HG03066 (cell line): ENCODE data around the gene ETS1.

Source experiments
- ATAC-seq: cut with Tn5 transposase; IDR thresholded peaks from one replicate; pipeline ENCODE4 v1.9.1; 2021; ENCODE audit warnings: low read depth; ENCODE audit not compliant: unreplicated experiment

The ETS1 gene

DNA sequence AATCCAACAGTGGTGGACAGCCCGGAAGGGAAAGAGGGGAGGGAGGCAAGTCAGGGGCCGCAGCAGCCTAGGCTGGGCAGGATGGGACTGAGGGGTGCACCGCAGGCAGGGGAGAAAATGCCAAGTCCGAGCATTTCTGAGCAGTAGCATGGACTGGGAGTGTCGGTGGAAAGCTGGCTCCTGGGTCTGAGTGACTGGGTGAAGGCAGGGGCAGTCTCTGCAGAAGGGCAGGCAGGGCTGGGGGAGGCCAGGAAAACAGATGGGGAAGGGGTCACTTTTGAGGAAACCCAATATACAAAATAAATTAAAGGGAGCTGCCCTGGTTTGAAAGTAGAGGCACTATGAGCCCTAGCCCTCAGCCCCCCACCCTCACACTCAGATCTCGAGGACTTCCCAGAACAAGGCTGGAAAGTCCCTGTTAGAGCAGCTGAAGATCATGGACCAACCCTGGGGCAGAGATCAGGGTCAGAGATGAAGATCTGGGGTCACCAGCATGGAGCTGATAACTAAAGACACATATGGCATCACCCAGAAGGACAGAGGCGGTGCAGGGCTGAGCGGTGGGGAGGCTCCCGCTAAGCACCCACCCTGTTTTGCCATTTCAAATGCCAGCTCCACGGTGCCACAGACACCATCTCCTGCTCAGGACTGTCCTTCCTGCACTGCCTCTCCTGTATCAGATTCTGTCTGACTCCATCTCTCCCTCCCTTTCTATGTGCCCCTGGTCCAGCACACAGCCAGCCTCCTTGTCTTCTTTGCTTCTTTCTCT lies 32.4 kb upstream of the ETS1 start:
- ATAC-seq: no peak

DNA sequence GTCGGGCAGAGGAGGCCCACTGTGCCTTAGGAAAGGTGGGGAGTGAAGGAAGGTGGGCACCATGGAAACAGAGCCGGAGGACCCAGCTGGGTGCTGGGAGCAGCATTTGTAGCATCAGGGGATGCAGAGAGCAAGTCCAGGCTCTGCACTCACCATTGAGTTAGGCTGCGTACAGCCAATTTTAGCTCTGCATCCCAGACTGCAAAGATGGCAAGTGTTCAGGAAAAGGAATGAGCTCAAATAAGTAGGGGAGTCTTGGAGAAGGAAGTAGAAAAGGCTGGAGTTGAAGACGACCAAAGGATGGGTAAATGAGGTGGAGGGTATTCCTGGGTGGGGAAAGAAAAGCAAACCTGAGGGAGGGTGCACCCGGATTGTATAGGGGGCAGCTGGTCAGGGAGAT lies 31.6 kb upstream of the ETS1 start:
- ATAC-seq: no peak

DNA sequence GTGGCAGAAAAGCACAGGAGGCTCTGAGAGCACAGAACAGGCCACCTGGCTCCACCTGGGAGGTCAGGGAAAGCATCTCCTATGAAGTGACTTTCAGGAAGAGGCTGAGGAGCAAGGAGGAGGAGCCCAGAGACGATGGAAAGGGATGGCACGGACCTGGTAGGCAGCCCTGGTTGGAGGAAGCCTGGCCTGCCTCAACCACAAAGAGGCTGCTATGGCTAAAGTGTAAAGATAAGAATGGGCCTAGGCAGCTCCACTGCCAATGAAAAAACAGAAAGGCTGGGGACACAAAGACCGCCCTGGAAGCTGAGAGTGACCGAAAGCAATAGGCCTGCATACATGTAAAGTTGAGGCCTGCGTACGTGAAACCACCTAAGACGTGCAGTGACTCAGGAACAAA lies 31.2 kb upstream of the ETS1 start:
- ATAC-seq: no peak

DNA sequence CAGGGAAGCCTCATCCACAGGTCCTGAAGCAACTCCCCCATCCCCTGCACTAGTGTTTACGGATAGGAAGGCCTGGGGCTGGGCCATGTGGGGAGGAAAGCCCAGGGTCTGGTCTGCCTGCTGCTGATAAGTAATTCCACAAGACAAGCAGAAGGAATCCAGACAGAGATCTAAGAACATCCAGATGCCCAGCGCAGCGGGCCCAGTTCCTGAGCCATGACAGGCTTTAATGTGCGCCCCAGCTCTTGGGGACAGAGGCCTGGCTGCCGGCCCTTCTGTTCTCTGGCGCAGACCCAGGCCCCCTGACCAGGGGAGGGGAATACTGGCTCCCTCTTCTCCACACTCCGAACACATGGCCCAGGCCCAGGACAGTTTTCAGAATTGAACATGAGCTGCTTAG lies 28.8 kb upstream of the ETS1 start:
- no peak for ATAC-seq

DNA sequence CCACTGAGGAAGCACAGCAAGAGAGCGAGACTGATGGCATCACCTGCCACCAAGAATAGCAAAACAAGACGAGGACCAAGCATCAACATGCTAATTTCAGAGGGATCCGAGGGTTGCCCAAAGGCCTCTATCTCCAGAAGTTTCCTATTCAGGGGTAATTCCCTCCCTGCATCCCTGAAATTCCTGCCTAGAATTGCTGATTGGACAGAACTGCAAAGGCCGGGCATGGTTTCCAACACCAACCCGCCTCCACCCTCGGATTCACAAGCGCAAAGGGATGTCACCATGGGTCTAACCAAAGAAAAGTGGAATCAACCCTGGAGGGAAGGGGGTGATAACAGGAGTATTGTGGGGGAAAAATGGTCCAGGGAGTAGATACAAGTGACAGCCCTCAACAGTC lies 28.3 kb upstream of the ETS1 start:
- ATAC-seq: no peak

DNA sequence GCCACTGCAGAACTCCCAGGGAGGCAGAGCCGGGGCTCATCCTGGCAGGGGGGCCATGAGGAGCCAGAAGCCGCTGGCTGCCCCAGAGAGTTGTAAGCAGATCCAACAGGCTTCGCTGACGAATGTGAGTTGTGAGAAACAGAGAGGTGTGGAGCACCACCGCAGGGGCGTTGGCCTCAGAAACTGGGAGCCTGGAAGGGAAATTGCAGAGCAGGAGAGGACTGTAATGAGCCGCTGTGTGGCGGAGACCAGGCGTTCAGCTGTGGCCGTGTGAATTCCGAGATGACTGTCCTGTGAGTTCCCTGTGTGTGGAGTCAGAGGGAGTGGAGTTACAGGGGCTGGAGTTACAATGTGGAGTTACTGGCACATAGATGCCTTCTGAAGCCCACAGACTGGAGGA lies 27.7 kb upstream of the ETS1 start:
- no peak for ATAC-seq

DNA sequence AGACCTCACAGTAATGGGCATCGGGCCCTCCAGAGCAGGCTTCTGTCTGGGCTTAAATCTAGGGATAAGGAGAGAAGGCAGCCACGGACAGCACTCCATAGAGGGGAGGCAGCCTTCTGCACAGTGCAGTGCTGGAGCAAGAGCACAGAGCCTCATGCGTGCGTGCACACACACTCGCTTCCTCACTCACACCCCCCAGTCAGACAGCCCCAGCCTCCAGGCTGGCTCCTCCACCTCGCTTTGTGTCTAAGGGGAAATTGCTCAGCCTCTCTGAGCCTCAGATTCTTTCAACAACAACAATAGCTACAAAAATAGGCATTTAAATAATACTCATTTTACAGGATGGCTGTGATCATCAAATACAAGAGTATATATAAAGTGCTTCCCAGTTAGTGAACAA lies 26.7 kb upstream of the ETS1 start:
- ATAC-seq: no peak

DNA sequence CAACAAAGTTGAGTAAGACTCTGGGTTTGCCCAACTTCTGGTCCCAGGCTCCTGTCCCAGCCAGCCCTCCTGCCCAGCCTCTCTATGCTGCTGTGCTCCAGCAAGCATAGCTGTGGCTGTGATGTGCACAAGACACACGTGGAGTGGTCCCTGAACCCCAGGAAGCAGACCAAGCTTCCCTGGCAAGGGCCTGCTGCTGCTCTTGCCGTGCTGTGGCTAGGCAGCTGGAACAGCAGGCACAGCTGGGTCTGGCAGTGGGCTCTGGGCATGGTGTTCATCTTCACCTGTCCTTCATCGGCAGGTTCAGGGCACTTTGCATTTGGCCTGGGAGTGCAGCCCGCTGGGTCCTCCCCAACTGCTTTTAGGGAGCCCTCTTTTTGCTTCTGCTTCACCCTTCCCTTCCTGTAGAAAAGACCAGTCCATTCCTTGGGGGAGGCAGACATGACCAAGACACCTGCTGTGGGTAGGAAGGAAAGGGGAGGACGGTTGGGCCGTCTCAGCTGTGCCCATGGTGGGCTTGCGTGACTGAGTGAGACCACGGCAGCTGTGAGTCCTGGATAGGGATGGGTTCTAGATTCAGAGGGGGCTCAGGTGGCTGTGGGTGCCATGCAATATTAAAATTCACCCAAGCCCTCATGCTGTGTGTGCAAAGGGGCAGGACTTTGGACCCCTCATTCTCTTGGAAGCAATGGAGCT lies 26.1 kb upstream of the ETS1 start:
- ATAC-seq: no peak

DNA sequence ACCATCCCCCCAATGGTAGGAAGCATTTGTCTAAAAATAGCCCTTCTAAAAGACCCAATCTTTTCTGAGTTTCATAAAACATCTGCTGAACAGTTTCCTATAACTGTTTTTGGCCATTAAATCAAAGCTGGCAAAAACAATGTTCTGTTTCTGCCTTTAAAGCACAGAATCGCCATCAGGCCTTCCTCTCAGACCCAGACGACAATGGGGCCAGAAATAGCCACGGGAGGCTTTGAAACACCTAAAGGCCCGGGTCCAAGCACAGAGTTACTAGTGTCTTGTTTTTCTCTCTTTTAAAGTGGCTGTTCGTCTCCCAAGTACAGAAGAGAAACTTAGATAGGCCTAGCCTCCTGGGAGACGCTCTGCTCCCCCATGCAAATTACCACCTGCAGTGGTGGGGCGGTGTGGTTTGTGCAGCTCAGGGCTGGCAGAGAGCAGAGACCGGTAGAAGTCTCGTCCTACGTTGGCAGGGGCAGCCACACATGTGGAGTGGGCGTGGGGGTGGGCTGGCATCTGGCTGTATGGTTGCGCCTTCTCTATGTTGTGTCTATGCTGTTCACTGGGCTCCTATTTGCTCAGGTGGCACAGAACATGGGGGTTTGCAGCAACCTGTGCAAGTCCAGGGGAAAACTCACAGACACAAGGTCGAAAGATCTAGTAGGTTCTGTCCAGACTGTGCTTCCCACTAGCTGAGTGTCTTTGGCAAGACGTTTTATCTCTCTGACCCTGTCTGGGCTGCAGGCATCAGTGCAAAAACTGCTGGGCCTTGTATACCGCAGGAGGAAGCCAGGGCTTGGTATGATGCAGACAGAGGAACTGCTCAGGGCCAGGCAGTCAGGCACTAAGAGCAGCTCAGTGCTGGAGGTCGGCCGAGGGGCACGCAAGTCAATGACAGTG lies 23.6 kb upstream of the ETS1 start:
- ATAC-seq: peak; percentile 95

DNA sequence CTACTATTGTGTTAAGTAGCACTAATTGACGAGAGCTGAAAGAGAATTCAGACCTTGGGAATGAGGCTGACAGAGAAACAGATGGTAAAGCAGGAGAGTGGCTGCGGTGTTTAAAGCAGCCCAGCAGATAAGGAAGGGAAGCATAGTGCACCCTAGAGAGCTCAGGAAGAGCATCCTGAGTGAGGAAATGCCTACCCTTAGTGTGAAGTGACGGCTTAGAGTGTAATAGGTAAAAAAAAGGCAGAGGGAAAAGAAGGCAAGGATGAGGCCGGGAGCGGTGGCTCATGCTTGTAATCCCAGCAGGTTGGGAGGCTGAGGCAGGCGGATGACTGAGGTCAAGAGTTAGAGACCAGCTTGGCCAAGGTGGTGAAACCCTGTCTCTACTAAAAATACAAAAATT lies 22.4 kb upstream of the ETS1 start:
- ATAC-seq: no peak

DNA sequence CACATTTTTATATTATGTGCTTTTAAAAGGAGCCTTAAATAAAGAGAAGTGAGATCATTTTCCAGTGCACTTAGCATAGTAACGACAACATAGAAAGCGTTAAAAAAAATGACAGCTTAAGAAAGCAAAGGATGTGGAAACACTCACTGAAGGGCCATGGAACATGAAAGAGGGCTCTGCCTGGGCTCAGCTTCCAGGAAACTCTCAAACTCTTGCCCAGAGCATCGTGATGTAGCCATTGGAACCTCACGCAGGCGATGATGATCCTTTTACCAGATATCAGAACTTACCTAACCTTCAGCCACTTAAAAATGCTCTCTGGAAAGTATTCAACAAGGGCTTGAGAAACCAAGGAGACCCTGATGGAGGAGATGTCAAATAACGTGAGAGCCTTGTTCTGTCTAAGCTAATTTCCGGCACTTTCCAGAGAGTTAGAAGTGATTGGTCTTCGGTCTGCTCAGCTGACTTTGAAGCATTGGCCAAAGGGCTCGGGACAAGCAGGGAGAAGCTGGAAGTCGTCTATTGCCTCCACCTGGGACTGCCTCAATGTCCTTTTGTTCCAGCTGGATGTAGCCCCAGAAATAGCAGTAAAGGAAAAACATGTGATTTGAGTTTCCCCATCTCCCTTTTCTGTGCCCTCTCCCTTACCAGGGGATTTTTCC lies 21.5 kb upstream of the ETS1 start:
- no peak for ATAC-seq

DNA sequence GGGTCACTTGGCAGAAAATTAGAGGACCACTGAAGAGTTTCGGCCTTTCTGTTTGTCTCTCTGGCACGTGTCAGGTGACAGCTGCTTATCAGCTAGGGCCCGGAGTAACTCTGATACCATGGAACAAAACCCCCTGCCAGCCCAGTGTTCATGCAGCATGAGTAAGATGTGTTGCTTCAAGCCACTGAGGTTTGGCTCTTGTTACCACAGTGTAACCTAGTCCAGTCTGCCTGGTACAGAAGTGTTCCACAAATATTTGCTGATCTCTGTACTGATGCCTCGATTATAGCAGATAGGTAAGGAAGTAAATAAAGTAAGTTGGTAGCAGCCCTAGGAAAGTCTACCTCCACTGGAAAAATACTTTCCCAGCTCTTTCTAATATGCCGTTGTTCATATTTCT lies 20.5 kb upstream of the ETS1 start:
- no peak for ATAC-seq

DNA sequence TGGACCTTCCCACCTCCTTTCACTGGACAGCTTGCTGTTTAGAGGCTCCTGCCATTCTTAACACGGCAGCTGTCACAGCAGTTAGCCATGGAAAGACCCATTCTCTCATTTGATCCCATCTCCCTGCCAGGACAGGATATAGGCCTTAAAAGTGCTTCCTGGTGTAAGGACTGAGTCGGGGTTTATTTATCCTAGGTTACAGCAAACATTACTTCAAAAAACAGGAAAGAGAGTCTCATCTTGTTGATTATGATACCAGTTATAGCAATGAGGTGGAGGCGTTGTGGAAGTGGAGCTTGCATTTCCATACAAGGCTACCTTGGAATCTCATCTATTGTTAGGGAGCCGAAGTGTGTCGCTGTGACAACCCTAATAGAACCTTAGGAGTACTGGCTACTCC lies 17.4 kb upstream of the ETS1 start:
- ATAC-seq: no peak

DNA sequence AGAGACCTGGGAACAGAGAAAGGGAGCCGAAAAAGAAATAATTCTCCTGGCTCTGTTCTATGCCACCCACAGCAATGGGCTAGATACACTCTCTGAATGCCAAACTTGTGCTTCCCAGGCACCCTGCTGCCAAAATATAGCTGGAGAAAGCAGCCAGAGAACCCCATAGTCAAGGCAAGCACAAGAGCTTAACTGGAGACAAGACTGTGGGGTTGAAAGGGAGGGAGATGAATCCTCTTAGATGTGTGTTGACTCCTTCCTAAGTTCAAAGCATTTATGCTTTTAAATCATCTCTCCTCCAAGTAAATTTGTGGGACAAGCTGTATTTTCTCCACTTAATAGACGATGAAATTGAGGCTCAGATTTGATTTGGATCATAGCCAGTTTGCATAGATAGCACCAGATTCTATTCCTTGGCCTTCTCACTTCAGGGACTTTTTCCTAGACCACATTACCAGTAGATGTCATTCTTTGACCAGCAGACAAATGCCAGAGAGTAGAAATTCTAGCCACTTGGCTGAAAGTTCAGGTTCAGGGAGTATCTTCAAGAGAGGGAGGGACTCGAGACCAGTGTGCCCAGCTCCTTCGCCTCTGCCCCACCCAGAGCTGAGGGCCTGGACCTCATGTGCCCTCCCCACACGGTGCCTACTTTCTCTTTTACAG lies 16.5 kb upstream of the ETS1 start:
- ATAC-seq: no peak

DNA sequence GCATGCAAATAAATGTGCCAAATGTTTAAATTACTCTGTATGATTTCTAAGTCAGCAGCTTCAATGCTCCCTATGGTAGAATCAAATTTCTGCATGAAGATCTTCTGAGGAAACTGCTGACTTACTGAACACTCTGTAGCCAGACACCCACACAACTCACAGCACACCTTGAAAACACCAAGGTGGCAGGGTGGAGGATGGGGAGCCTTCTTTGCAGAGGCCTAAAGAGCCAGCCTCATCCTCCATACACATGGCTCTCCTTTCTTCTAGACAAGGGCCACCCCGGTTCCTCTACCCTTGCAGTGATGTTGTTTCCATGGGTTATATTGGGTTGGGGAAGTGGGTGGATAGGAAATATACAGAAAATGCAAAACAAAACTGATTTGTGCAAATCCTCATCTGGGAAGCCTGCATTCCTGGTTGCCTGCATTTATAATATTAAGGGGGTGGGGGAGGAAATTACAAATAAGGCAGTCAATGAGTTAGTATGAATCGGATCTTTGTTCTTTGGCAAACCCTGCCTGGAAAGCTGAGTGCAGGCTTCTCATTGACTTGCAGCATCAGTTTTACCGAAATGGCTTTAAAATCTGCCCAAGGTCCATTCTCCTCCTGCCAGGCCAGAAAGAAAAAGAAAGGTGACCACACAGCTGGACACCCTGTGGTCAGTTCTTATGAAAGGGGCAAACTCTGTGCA lies 15.8 kb upstream of the ETS1 start:
- no peak for ATAC-seq

DNA sequence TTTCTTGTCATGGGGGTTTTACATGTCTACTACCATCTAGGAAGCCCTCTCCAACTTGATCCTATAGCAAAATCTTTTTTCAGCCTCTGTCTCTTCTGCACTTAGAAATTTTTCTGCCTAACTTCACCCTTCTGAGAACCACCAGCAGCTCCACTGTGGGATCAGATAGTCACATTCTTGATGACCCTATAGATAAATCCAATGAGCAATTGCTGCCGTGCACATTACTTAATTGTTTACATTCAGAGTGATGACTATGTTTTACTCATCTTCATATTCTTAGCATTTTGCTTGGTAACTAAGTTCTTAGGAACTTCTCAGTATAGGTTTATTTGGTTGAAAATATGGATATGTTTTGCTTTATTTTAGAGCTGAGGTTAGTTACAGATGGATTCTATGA lies 12.4 kb upstream of the ETS1 start:
- ATAC-seq: no peak

DNA sequence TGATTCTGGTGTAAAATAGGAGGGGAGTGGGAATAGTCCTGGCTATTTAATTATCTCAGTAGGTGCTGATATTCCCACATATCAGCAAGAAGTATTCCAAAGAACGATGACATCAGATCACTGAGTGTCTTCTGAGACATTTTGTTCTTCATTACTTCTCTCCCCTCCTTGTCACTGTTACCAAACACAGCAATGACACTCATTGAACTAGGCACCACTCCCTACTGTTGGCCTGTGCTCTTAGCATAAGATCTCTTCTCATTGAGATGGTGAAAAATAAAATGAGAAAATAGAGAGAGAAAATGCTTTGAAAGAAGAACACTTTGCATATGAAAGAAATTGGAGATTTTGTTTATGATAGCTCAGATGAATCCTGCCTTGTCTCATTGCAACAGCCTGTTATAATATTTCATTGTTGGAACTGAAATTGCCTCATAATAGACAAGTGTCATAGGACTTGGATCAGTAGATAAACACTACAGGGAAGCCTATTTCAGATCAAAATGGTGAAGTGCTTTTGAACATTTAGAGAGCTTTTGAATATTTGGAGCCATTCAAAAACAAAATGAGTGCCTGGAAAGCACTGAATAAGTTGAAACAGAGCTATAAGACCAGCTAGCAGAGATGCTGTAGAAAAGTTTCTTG lies 11.3 kb upstream of the ETS1 start:
- no peak for ATAC-seq

DNA sequence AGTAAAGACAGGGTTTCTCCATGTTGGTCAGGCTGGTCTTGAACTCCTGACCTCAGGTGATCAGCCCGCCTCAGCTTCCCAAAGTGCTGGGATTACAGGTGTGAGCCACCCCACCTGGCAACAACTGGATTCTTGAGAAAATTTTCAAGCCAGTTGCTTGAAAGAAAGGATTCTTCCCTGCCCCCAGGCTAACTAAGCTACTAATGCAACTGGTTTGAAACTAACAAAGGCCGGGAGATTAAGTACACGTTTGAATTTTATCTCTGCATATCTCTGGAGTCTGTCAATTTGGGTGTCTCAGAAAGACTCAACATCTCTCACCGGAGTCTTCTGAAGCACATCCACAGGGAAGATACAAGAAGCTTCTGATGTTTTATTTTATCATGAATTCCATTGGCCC lies 10.7 kb upstream of the ETS1 start:
- ATAC-seq: no peak

DNA sequence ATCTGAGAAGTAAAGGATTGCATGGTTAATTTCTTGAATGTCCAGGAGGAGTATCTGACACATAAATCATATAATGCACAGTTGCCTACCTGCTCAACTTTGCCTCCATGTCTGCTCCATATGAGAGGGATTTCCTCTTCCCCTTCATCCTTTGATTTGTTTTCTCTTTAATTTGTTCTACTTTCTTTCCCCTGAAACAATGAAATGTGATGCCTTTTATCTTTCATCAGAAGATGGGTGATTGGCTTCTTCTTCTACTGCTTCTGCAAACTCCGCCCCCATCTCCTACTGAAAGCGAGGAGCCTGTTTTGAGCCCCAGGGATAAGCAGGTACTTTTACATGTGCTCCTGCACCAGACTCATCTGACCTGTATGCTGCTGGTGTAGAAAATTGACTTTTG lies 9.9 kb upstream of the ETS1 start:
- no peak for ATAC-seq
